Activated T-cell treated with anti-CD3 and anti-CD28 coated beads, Interleukin-2, amount 50 U/mL, for 72 hours (primary cell): ENCODE data around the gene PSPH. TPM values are rescaled to one million over a fixed set of nuclear protein-coding genes. Genes with fewer than 3 reads are reported as not detected.
A peak's percentile ranks its signal among the peaks of the same experiment; 100 is the strongest.

ENCODE experiments used
- ATAC-seq, 2 donors: fragments of 150-1000 bp; cut with Tn5 transposase; replicated peaks in 1 of 2; 2 replicates each; pipeline ENCODE4 v1.10.0; 2021; ENCODE audit warnings: moderate library complexity in 2 of 2, mild to moderate bottlenecking in 1 of 2
- DNase-seq, 2 donors: peaks; one replicate each; pipeline ENCODE4 v3.0.0; 2021 to 2022; ENCODE audit warnings: mixed read lengths in 1 of 2
- H3K27ac Mint-ChIP-seq: one replicate; pipeline ENCODE4 v1.8.0; 2022; ENCODE audit warnings: mild to moderate bottlenecking, moderate library complexity, mixed read lengths
- H3K27me3 Mint-ChIP-seq: one replicate; pipeline ENCODE4 v1.8.0; 2022; ENCODE audit warnings: low read depth, mixed read lengths
- H3K36me3 Mint-ChIP-seq, 2 donors: one replicate each; pipeline ENCODE4 v1.8.0; 2022; ENCODE audit warnings: mixed read lengths in 2 of 2, mild to moderate bottlenecking in 1 of 2; ENCODE audit not compliant: insufficient read depth in 2 of 2
- H3K4me1 Mint-ChIP-seq: one replicate; pipeline ENCODE4 v1.8.0; 2022; ENCODE audit warnings: low read depth, mixed read lengths
- H3K4me3 Mint-ChIP-seq, 2 donors: one replicate each; pipeline ENCODE4 v1.8.0; 2022; ENCODE audit warnings: mild to moderate bottlenecking in 2 of 2, mixed read lengths in 2 of 2, moderate library complexity in 2 of 2
- H3K9me3 Mint-ChIP-seq, 2 donors: one replicate each; pipeline ENCODE4 v1.8.0; 2022; ENCODE audit warnings: mixed read lengths in 2 of 2
- total RNA-seq, 2 donors: library from RNA; stranded (reverse); gene quantifications; one replicate each; pipeline ENCODE4 v1.2.3, GENCODE V29; 2022

The PSPH gene
- total RNA-seq, 2 donors from 2014 or later, result 27.7 to 30.0 TPM

DNA sequence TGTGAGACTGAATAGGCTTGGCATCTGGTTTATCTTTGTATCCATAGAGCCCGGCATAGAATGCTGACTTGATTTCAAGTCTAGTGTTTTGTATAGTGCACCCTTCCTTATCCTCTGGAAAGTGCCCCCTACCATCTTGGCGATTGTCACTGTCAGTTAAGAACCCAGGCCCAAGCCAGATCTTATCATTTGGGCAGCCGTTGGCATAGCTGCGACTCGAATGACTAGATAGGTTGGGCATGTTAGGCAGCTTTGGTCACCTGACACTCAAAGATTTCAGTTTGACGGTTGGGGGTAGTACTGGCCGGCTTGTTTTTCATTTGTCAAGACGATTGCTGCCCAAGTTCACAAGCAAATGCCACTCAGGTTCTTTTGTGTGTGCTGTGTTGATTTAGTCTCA is 80.3 kb downstream of the PSPH start:
- H3K36me3 Mint-ChIP-seq, result peaks cover 3 to 6% of the 10 kb centered on the region in 2 donors

DNA sequence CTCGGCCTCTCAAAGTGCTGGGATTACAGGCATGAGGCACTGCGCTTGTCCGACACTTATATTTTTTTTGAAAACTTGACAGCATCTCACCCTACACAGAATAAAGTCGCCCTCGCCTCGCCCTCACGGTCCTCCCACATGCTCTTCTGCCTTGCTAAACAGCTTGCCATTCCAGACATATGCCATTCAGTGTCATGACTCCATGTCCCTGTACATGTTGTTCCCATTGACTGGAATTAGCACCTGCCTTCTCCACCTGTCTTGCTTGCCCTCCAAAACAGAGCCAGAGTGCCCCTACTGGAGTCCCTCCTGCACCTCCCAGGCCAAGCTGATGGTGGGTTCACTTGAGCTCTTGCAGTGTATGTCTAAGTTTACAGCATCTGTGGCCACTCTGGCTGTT is 80.7 kb downstream of the PSPH start:
- no peak for DNase-seq
- no peak for ATAC-seq
- Mint-ChIP-seq H3K27ac (no peak overlapping the region), H3K36me3 (peaks cover 3 to 6% of the 10 kb centered on the region in 2 donors), H3K9me3 (no peaks in the 10 kb centered on the region), H3K4me3 (no peak overlapping the region), H3K4me1 (peaks cover 26% of the 10 kb centered on the region), H3K27me3 (no peaks in the 10 kb centered on the region)

More for the DNA sequence above, 80.3 kb downstream of the PSPH start:
- H3K27me3 Mint-ChIP-seq, result no peaks in the 10 kb centered on the region
- ATAC-seq (no peak), DNase-seq (no peak)
- no peaks in the 10 kb centered on the region for H3K9me3 Mint-ChIP-seq
- H3K4me1 Mint-ChIP-seq, result peaks cover 22% of the 10 kb centered on the region
- H3K27ac Mint-ChIP-seq, result peak overlapping the region; percentile 64
- H3K4me3 Mint-ChIP-seq, result no peak overlapping the region

DNA sequence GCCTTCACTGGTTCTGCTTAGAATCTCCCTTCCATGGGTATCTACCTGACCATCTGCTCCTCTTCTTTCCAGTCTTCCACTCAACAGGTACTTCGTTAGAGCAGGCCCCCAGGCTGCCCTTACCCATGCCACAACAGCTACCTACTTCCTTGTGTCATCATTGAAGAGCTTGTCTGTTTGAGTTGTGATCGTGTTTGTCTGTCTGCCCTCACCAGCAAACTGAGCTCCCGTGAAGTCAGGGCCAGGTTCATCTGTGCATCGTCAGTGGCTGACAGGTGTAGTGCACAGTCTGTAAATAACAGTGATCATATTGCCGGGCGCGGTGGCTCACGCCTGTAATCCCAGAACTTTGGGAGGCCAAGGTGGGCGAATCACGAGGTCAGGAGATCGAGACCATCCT is 81.9 kb downstream of the PSPH start:
- Mint-ChIP-seq H3K4me3 (no peak overlapping the region), H3K27ac (no peak overlapping the region), H3K36me3 (peaks cover 3 to 6% of the 10 kb centered on the region in 2 donors), H3K27me3 (no peaks in the 10 kb centered on the region), H3K4me1 (peaks cover 27% of the 10 kb centered on the region), H3K9me3 (no peaks in the 10 kb centered on the region)
- no peak for ATAC-seq
- no peak for DNase-seq

DNA sequence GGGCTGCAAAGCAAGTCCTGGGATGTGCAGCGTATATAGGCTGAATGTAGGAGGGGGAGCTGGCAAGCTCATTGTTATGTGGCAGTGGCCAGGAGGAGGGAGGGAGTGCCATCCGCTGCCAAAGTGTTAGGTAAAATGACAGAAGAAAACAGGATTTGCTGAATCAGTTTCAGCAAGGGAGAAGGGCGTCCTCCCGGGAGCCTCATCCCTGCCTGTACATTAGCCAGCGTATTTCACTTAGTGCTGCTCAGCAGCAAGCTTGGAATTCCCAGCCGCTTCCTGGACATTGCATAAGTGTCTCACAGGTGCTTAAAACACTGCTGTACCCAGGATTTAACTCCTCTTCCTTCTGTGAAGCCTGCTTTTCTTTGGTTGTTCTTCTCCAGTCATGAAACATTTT is 84.4 kb downstream of the PSPH start:
- H3K36me3 Mint-ChIP-seq, result peaks cover 3 to 6% of the 10 kb centered on the region in 2 donors
- DNase-seq, result no peak
- no peaks in the 10 kb centered on the region for H3K9me3 Mint-ChIP-seq
- H3K27ac Mint-ChIP-seq, result no peak overlapping the region
- H3K4me3 Mint-ChIP-seq, result no peak overlapping the region
- no peaks in the 10 kb centered on the region for H3K27me3 Mint-ChIP-seq
- H3K4me1 Mint-ChIP-seq, result peaks cover 37% of the 10 kb centered on the region
- ATAC-seq, result no peak

DNA sequence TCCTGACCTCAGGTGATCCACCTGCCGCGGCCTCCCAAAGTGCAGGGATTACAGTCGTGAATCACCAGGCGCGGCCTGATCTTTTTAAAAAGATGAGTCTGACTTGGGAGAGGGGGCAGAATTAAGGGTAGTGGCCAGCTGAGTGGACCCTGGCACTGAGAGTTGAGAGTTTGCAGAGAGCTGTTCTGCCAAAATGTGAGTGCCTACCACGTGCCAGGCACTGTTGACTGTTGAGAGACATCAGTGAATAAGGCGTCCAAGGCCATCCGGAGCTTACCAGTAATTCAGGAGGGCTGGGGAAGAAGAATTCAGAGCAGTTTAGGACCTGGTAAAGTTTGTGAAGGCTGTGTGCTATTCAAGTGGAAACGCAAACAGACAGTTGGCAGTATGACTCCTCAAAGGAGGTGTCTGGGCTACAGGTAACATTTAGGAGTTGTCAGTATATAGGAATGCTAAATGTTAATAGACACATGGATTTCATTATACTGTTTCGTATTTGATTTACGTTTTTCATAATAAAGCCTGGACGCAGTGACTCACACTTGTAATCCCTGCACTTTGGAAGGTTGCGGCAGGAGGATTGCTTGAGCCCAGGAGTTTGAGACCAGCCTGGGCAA is 85.3 kb downstream of the PSPH start:
- H3K9me3 Mint-ChIP-seq, result no peaks in the 10 kb centered on the region
- H3K27me3 Mint-ChIP-seq, result no peaks in the 10 kb centered on the region
- ATAC-seq (no peak), DNase-seq (no peak)
- no peak overlapping the region for H3K27ac Mint-ChIP-seq
- peaks cover 3 to 6% of the 10 kb centered on the region in 2 donors for H3K36me3 Mint-ChIP-seq
- peaks cover 32% of the 10 kb centered on the region for H3K4me1 Mint-ChIP-seq
- peak overlapping the region; percentile 87 to 95 for H3K4me3 Mint-ChIP-seq

DNA sequence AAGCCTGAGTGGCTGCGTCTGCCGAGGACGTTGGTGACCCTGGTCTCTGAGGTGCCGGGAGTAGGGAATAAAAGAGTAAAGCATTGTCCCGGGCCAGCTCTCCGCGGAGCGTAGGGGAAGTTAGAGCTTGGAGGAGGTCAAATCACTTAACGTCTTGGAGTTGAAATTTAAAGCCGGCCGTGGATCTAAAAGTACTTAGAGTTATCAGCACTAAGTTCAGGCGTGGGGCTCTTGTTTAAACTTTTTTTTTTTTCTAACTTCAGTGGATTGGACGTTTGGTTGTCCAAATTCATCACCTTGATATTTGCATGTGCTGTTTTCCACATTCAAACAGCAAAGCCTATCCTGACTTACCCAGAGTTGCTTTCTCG is 86.2 kb downstream of the PSPH start:
- Mint-ChIP-seq H3K27ac (peak overlapping the region; percentile 93), H3K4me3 (peak overlapping the region; percentile 87 to 95), H3K9me3 (no peaks in the 10 kb centered on the region), H3K4me1 (peaks cover 24% of the 10 kb centered on the region), H3K36me3 (peaks cover 3 to 6% of the 10 kb centered on the region in 2 donors), H3K27me3 (no peaks in the 10 kb centered on the region)
- no peak for DNase-seq
- no peak for ATAC-seq

DNA sequence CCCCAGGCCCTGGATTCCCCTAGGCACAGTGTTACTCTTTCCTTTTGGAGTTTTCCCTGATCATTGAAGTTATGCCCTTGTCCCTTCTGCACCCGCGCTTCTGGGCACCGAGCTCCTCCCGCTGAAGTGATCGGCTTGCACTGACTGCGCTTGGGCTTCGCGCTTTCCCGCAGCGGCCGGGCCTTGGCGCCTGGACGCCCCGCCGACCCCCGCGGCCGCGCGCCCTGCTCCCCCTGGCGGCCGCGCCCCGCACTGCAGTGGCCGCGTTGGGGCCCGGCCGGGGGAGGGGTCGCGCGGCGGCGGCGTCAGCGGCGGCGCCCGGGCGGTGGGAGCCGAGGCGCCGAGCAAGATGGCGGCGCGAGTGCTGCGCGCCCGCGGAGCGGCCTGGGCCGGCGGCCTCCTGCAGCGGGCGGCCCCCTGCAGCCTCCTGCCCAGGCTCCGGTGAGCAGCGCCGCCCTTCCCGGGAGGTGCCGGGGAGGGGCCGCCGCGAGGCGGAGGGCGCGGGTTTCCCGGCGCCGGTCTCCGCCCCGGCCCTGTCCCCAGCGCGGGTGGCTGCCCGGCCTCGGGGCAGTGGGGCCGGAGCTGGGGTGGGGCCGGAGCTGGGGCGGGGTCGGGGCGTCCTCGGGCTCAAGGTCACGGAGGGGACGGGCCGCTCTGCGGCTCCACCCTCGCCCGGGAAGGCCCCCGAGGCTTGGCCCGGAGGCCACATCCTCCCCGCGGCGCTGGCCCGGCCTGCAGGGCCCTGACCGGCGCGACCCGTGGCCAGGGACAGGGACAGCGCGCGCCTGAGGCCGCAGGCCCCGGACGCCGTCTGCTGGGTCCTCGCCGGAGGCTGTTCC is 86.8 kb downstream of the PSPH start, which contains the start of gene NIPSNAP2:
Gene NIPSNAP2, plus strand, starts transcription at position 325 of the 839 bp plus-strand sequence. Its CDS starts 25 bp downstream, at position 350.
- Mint-ChIP-seq H3K27ac (peak within 1 kb of the TSS; percentile 93), H3K4me3 (peak within 1 kb of the TSS; percentile 87 to 95), H3K9me3 (no peaks in the 10 kb centered on the region)

DNA sequence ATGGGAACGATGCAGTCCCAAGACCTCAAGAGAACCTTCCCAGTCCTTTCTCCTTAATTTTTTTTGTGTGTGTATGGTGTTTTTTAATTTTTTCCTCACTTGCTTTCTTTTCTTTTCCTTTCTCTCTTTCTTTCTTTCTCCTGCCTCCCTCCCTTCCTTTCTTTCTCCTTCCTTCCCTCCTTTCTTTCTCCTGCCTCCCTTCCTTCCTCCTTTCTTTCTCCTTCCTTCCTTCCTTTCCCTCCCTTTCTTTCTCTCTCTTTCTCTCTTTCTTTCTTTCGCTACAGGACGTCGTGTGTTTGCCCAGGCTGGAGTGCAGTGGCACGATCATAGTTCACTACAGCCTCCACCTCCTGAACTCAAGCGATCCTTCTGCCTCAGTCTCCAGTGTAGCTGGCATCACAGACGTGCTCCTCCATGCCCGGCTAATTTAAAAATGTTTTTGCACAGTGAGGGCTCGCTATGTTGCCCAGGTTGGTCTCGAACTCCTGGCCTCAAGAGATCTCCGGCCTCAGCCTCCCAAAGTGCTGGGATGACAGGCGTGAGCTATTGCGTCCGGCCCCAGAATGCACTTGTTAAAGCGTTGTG is 87.6 kb downstream of the PSPH start:
- Mint-ChIP-seq H3K9me3 (no peaks in the 10 kb centered on the region), H3K4me3 (peak overlapping the region; percentile 65 to 73), H3K36me3 (peaks cover 0 to 4% of the 10 kb centered on the region in 2 donors), H3K27me3 (no peaks in the 10 kb centered on the region), H3K4me1 (peaks cover 16% of the 10 kb centered on the region), H3K27ac (peak overlapping the region; percentile 87)
- DNase-seq (no peak), ATAC-seq (no peak)

More for the DNA sequence above, 86.8 kb downstream of the PSPH start, which contains the start of gene NIPSNAP2:
- DNase-seq (peak; percentile 71 to 87), ATAC-seq (peak; percentile 87 to 91)
- Mint-ChIP-seq H3K36me3 (peaks cover 0 to 4% of the 10 kb centered on the region in 2 donors), H3K27me3 (no peaks in the 10 kb centered on the region), H3K4me1 (peaks cover 18% of the 10 kb centered on the region)

DNA sequence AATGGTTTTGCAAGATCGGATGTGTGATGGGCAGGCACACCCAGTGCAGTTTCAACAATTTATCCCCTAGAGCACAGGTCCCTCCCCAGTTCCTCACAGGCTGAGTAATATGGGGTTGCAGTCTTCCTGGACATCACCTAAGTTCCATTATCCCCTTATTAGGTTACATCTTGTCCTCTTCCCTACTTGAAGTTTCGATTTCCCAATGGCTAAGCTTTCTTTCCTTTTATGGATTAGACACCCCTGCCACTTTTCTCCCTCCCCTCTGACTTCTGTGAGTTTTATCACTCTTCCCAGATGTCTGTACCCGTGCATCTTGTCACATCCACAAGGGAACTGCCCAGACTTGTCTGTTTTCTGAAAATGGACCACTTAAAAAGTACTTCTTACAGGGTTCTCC is 89.2 kb downstream of the PSPH start:
- Mint-ChIP-seq H3K4me3 (no peak overlapping the region), H3K4me1 (peaks cover 22% of the 10 kb centered on the region), H3K27me3 (no peaks in the 10 kb centered on the region), H3K36me3 (peaks cover 2 to 6% of the 10 kb centered on the region in 2 donors), H3K27ac (no peak overlapping the region), H3K9me3 (no peaks in the 10 kb centered on the region)
- no peak for DNase-seq
- no peak for ATAC-seq

Other genes with a start within 250 kb of the PSPH start
- not detected for gene SEPTIN14, start 188.7 kb downstream of the PSPH start, total RNA-seq
- gene ZNF713, start 164.0 kb downstream of the PSPH start, total RNA-seq, result 1 to 10 TPM; 2.0 TPM
- 10 to 100 TPM; 15.3 to 17.1 TPM for gene MRPS17, start 99.6 kb downstream of the PSPH start, total RNA-seq
- 10 to 100 TPM; 55.5 to 57.0 TPM for gene NIPSNAP2, start 86.9 kb downstream of the PSPH start, total RNA-seq
- 100 to 1,000 TPM; 122 to 131 TPM for gene CCT6A, start 321 bp upstream of the PSPH start, total RNA-seq
- 100 to 1,000 TPM; 125 to 141 TPM for gene SUMF2, start 12.8 kb upstream of the PSPH start, total RNA-seq
- gene PHKG1, start 41.5 kb upstream of the PSPH start, total RNA-seq, result 1 to 10 TPM; 1.3 to 2.6 TPM
- gene CHCHD2, start 55.0 kb upstream of the PSPH start, total RNA-seq, result 100 to 1,000 TPM; 437 to 452 TPM
- gene NUPR2, start 65.0 kb upstream of the PSPH start, total RNA-seq, result under 1 TPM in 1 of 2 donors, not detected in 1; 0.58 TPM